Myometrial cell (primary cell): ENCODE results near the gene ENTPD7. TPM values are rescaled to one million over a fixed set of nuclear protein-coding genes. Genes with fewer than 3 reads are reported as not detected.

Experiments
- total RNA-seq: library from RNA; depleted of rRNA; stranded (reverse); fragments of >200 nt; gene quantifications from 2 replicates; pipeline ENCODE4 v1.2.3, GENCODE V29; 2015

ENTPD7 gene
- total RNA-seq, result 14.1 and 18.1 TPM in 2 replicates

GRCh38 chr10:99659031-99659867, at the start of gene ENTPD7:
TSS of gene ENTPD7 (plus strand) at chr10:99659509. CDS start at chr10:99659957, 448 bp downstream.

GRCh38 chr10:99619851-99620710, 39.2 kb upstream of the ENTPD7 start, which contains the start of gene SLC25A28:
TSS of gene SLC25A28 (minus strand) at chr10:99620439. CDS start at chr10:99620335, 104 bp downstream.

DNA sequence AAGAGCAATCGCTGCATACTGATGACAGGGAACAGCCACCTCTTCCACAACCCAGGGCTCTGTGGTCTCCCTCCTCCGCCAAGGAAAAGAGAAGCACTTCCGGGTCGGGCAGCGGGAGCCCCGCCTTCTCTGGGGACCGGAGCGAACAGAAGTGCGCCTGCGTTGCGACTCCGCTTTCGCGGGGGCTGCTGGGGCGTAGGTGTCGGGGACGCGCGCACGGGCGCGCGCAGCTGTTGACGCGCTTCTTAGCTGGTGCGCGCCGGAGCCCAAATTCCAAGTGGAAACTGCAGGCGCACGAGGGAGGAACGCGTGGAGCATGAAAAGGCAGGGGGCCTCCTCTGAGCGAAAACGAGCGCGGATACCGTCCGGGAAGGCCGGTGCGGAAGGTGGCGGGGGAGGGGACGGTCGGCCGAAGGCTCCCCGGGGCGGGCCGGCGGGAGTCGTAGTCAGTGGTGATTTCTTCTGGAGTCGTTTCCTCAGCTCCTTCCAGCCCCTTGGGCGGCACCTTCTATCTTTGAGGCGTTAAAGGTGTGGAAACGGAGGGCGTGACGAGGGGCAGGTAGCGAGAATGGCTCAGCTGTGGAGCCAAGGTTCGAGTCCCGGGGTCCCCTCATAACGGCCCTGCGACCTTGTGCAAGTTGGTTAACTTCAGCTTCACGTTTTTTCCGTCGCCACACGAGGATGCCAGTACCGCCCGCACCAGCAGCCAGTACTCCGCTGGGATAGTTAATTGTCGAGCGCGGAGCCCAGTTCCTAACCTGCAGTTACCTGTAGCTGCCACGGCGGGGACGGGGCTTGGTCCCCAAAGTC, 72.9 kb downstream of the ENTPD7 start, which contains the start of the genes COX15 and CUTC:
Gene COX15, minus strand, starts transcription at position 95 of the 810 bp plus-strand sequence. Its CDS starts 78 bp downstream, at position 17.
Gene CUTC, plus strand, starts transcription at position 202 of the 810 bp plus-strand sequence. Its CDS starts 115 bp downstream, at position 317.

Other genes with a start within 250 kb of the ENTPD7 start
- 65.2 and 77.4 TPM in 2 replicates for gene GOT1, start 228.9 kb upstream of the ENTPD7 start, total RNA-seq
- gene NKX2-3, start 126.6 kb upstream of the ENTPD7 start, total RNA-seq, result not detected in 2 replicates
- gene SLC25A28, start 39.1 kb upstream of the ENTPD7 start, total RNA-seq, result 8.2 and 11.5 TPM in 2 replicates
- gene COX15, start 72.6 kb downstream of the ENTPD7 start, total RNA-seq, result 25.1 and 34.2 TPM in 2 replicates
- 13.3 and 22.7 TPM in 2 replicates for gene CUTC, start 72.7 kb downstream of the ENTPD7 start, total RNA-seq
- under 0.01 TPM in 2 replicates for gene ABCC2, start 123.1 kb downstream of the ENTPD7 start, total RNA-seq